ENCODE data around the gene PBX3.

The PBX3 gene

DNA sequence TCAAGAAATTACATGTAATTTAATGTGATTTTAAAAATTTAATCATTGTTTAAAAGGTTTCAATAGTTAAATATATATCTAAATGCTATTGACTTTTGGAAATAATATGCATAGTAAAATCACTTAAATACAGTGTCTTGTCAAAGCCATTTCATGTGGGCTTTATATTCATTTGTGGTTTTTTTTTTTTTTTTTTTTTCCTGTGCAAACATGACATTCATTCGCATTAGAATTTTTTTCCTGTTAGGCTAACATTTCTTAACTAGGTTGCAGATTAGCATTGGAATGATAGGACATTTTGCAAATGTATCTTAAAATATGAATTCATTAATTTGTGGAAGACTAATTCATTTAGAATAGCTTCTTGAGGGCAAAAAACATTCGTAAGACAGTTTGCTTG, 149.8 kb downstream of the PBX3 start:
- intact Hi-C loops (cut with DNase I; ENCODE audit: low total_unique reads): no loop called here
- TF ChIP-seq, protein P1, sequence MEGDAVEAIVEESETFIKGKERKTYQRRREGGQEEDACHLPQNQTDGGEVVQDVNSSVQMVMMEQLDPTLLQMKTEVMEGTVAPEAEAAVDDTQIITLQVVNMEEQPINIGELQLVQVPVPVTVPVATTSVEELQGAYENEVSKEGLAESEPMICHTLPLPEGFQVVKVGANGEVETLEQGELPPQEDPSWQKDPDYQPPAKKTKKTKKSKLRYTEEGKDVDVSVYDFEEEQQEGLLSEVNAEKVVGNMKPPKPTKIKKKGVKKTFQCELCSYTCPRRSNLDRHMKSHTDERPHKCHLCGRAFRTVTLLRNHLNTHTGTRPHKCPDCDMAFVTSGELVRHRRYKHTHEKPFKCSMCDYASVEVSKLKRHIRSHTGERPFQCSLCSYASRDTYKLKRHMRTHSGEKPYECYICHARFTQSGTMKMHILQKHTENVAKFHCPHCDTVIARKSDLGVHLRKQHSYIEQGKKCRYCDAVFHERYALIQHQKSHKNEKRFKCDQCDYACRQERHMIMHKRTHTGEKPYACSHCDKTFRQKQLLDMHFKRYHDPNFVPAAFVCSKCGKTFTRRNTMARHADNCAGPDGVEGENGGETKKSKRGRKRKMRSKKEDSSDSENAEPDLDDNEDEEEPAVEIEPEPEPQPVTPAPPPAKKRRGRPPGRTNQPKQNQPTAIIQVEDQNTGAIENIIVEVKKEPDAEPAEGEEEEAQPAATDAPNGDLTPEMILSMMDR (IDR thresholded peaks at IDR 0.05): no peak
- no peaks in the 10 kb centered on the region for H3K27me3 ChIP-seq

DNA sequence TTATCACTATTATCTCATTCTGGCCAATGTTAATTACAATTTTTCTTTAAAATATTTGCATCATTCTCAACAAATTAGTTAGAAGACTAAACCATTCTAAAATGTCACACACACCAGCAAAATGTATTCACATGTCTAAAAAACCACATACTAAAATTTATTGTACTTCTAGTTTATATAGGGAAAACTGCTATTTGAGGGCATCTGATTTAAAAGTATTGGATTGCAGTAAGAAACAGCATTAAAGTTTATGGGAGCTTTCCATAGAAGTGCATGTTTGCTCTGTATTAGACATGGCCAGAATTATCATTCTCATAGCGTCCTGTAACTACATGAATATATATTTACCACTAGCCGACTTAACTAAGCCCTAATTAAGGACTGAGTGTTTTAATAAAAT, 150.3 kb downstream of the PBX3 start:
- Histone ChIP-seq H3K4me1 (no peaks in the 10 kb centered on the region), H3K27me3 (no peaks in the 10 kb centered on the region), H3K9me3 (no peaks in the 10 kb centered on the region), H3K27ac (no peak overlapping the region), H3K36me3 (no peaks in the 10 kb centered on the region), H3K4me3 (no peak overlapping the region)
- intact Hi-C loops (cut with DNase I; ENCODE audit: low total_unique reads): no loop called here
- TF ChIP-seq, protein P1 (IDR thresholded peaks at IDR 0.05): no peak
- no peak for DNase-seq

More for the DNA sequence above, 149.8 kb downstream of the PBX3 start:
- H3K27ac ChIP-seq: no peak overlapping the region
- H3K36me3 ChIP-seq: no peaks in the 10 kb centered on the region
- DNase-seq: no peak
- H3K4me3 ChIP-seq: no peak overlapping the region
- H3K9me3 ChIP-seq: no peaks in the 10 kb centered on the region
- H3K4me1 ChIP-seq: no peaks in the 10 kb centered on the region

DNA sequence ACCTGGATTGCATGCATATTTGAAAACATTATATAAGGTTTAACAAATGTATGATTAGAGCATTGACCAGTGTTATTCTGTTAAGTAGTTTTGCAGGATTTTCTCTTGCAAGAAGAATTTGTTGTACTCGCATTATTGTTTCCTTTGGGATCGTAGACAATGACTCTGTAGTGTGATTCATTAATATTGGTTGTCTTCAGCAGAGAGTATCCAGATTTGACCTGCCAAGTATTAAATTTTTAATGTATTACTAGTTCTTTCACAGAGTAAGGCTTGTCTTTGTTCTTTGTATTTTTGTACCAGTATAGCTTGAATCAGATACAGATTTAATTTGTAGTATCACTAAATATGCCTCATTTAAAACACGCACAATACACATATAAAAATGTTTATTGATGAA, 155.0 kb downstream of the PBX3 start:
- intact Hi-C loops (cut with DNase I; ENCODE audit: low total_unique reads): no loop called here
- Histone ChIP-seq H3K36me3 (no peaks in the 10 kb centered on the region), H3K4me3 (no peak overlapping the region), H3K9me3 (no peaks in the 10 kb centered on the region), H3K4me1 (peaks cover 0 to 8% (median 0%) of the 10 kb centered on the region in 4 donors), H3K27ac (no peak overlapping the region), H3K27me3 (no peaks in the 10 kb centered on the region)
- TF ChIP-seq, protein P1 (IDR thresholded peaks at IDR 0.05): no peak
- DNase-seq: no peak

DNA sequence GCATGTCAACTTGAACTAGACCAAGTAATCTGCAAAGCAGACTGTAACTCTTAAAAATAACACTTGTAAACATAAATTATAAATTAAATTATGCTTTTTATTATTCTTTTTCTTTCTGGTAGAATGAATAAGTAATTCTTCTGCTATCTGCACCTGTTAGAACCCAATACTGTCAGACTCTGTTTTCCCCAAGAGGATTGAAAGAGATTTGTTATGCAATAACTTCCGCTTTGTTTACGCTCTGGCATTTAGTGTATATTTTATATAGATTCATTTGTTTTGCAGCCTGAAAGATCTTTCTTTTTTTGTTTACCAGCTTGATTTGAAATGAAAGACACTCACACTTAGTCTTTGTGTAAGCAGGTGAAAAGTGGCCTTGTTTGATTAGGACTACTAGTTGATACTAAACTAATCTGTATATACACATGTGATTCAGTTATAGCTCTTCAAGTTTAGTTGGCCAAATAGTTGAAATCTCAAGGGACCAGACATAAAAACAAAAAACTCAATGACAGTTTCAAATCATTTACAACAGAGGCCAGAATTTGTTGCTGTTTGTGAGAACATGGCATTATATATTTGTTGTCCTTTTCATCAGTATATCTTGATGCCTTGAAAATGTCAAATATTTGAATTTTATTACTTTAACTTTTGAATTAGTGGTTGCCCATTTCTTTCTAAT, 155.8 kb downstream of the PBX3 start:
- Histone ChIP-seq H3K4me1 (peaks cover 0 to 8% (median 0%) of the 10 kb centered on the region in 4 donors), H3K27me3 (no peaks in the 10 kb centered on the region), H3K9me3 (no peaks in the 10 kb centered on the region), H3K27ac (no peak overlapping the region), H3K4me3 (no peak overlapping the region), H3K36me3 (no peaks in the 10 kb centered on the region)
- intact Hi-C loops (cut with DNase I; ENCODE audit: low total_unique reads): no loop called here
- no peak for DNase-seq
- TF ChIP-seq, protein P1 (IDR thresholded peaks at IDR 0.05): no peak

DNA sequence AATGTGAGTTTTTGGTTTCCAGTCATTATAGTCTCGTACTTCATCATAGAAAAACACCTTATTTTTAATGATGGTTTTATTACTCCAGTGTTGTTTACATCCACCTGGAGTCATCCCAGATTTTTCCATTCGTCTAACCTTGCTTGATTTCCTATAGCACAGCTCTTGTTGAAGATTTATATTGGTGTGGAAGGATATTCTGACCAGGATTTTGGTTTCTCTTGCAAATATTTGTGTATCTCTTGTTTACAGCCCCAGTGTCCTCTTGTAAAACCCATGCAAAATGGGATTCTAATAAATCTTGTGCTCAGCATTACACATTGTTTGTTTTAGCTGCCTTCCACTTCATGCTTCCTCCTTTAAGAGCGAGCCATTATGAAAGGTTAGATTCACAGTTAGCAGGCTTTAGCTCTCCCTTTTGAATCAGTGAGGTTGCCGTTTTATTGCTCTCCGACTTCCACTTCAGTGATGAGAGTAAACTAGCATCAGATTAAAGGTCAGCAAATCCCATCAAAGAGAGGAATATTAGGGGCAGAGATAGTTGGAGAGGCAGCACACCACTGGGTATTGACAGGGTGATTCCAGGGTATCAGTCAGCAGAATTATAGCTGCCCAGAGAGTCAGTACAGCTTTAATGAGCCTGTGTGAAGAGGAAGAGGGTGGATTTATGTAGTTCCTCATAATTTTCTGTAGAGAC, 157.1 kb downstream of the PBX3 start:
- no peak for DNase-seq
- Histone ChIP-seq H3K27ac (no peak overlapping the region), H3K27me3 (no peaks in the 10 kb centered on the region), H3K36me3 (no peaks in the 10 kb centered on the region), H3K4me3 (no peak overlapping the region), H3K4me1 (peaks cover 0 to 8% (median 0%) of the 10 kb centered on the region in 4 donors), H3K9me3 (no peaks in the 10 kb centered on the region)
- intact Hi-C loops (cut with DNase I; ENCODE audit: low total_unique reads): no loop called here
- TF ChIP-seq, protein P1 (IDR thresholded peaks at IDR 0.05): no peak
